Testis (tissue), 3 donors: ENCODE results near the gene ICAM2. TPM values are rescaled to one million over a fixed set of nuclear protein-coding genes. Genes with fewer than 3 reads are reported as not detected.
"Not testable (repeated sequence)": the region's sequence is repeated elsewhere in the genome, so short reads cannot be mapped to it uniquely, and the experiment has no call there.

ENCODE experiments used
- DNase-seq: peaks from one replicate; pipeline ENCODE4 v3.0.0-alpha.2; 2019
- H3K27ac ChIP-seq, 2 donors: fragments of 200-600 bp; sonication (generic); one replicate each; pipeline ENCODE4 v1.5.1; 2019
- H3K27me3 ChIP-seq: fragments of 200-600 bp; sonication (generic); one replicate; pipeline ENCODE4 v1.5.1; 2019
- H3K36me3 ChIP-seq: fragments of 200-600 bp; sonication (generic); one replicate; pipeline ENCODE4 v1.5.1; 2017; ENCODE audit warnings: low read depth; ENCODE audit errors: missing control alignments
- H3K4me1 ChIP-seq: fragments of 200-600 bp; sonication (generic); one replicate; pipeline ENCODE4 v1.5.1; 2019
- H3K4me3 ChIP-seq, 2 donors: fragments of 200-600 bp; sonication (generic); one replicate each; pipeline ENCODE4 v1.5.1; 2017 to 2019
- H3K9me3 ChIP-seq: fragments of 200-600 bp; sonication (generic); one replicate; pipeline ENCODE4 v1.5.1; 2017
- CTCF ChIP-seq, 3 experiments: fragments of 450-650 bp in 2 of 3; fragments of 200-600 bp in 1 of 3; sonication (generic) in 1 of 3; IDR thresholded peaks; one replicate each; pipeline ENCODE4 v1.5.1; 2016 to 2019; ENCODE audit warnings: antibody characterized with exemption in 3 of 3, mild to moderate bottlenecking in 2 of 3, moderate library complexity in 1 of 3
- POLR2A ChIP-seq: fragments of 450-650 bp; IDR thresholded peaks from one replicate; pipeline ENCODE4 v1.6.1; 2017; ENCODE audit warnings: antibody characterized with exemption, mild to moderate bottlenecking, moderate library complexity
- WGBS, 2 donors: methylation state at CpG; one replicate each; pipeline ENCODE4 v1.1.5; 2018; 5-methylcytosine and 5-hydroxymethylcytosine counted together
- intact Hi-C: fragments of 100-400 bp; cut with DNase I; formaldehyde crosslinking; loops from one replicate; pipeline ENCODE4 v1.15.1; 2023; ENCODE audit warnings: low total_unique reads
- polyA plus RNA-seq: library from polyadenylated mRNA; stranded (reverse); fragments of 350-450 nt; fragmentation: Illumina TruSeq; extraction: RNeasy Lipid Tissue Mini Kit (QIAGEN cat#74804); gene quantifications from one replicate; pipeline ENCODE4 v1.2.3, GENCODE V29; 2014; ENCODE audit warnings: low read depth, low replicate concordance; ENCODE audit not compliant: insufficient read depth
- total RNA-seq, 2 donors: library from RNA; depleted of rRNA; stranded (reverse); fragments of >200 nt; gene quantifications; one replicate each; pipeline ENCODE4 v1.2.3, GENCODE V29; 2016

ICAM2 gene
- total and polyA plus RNA-seq, 3 donors from 2014 or later, result 5.2 to 12.1 (median 11.3) TPM

GRCh38 chr17:63983320-63983719 lies 37.1 kb downstream of the ICAM2 start:
- no peak for TF ChIP-seq CTCF (IDR thresholded peaks at IDR 0.05)
- H3K36me3 ChIP-seq, result no peaks in the 10 kb centered on the region
- intact Hi-C loops, result no loop called here
- 55 to 76% methylated on average over 4 to 7 of the region's 7 CpGs for WGBS, 2 donors
- H3K4me3 ChIP-seq, result no peak overlapping the region
- no peak for DNase-seq
- no peaks in the 10 kb centered on the region for H3K9me3 ChIP-seq
- no peaks in the 10 kb centered on the region for H3K27me3 ChIP-seq
- peaks cover 39% of the 10 kb centered on the region for H3K4me1 ChIP-seq
- H3K27ac ChIP-seq, result peak overlapping the region in 1 of 2 donors; percentile 63

GRCh38 chr17:63982641-63983040 lies 37.8 kb downstream of the ICAM2 start:
- H3K4me1 ChIP-seq, result peaks cover 39% of the 10 kb centered on the region
- H3K9me3 ChIP-seq, DNase-seq, H3K27me3 ChIP-seq, intact Hi-C loops, H3K36me3 ChIP-seq, H3K27ac ChIP-seq, H3K4me3 ChIP-seq: not testable (repeated sequence)
- WGBS, 2 donors, result 94 to 95% methylated on average over 2 of the region's 2 CpGs

GRCh38 chr17:63978272-63979200 lies 41.9 kb downstream of the ICAM2 start:
- no peak overlapping the region for H3K4me3 ChIP-seq
- no peak for TF ChIP-seq POLR2A
- no peak for TF ChIP-seq CTCF (IDR thresholded peaks at IDR 0.05)
- H3K27ac ChIP-seq, result no peak overlapping the region
- no peaks in the 10 kb centered on the region for H3K36me3 ChIP-seq
- peaks cover 17% of the 10 kb centered on the region for H3K4me1 ChIP-seq
- H3K9me3 ChIP-seq, result no peaks in the 10 kb centered on the region
- no peak for DNase-seq
- intact Hi-C loops, result no loop called here
- WGBS, 2 donors, result 74 to 75% methylated on average over 13 of the region's 13 CpGs
- no peaks in the 10 kb centered on the region for H3K27me3 ChIP-seq

- Histone ChIP-seq H3K4me1 (peaks cover 10% of the 10 kb centered on the region), H3K4me3 (no peak overlapping the region), H3K27ac (no peak overlapping the region), H3K9me3 (no peaks in the 10 kb centered on the region), H3K36me3 (no peaks in the 10 kb centered on the region), H3K27me3 (no peaks in the 10 kb centered on the region)
- 84 to 88% methylated on average over 3 of the region's 3 CpGs for WGBS, 2 donors
- TF ChIP-seq POLR2A, result no peak
- no peak for TF ChIP-seq CTCF (IDR thresholded peaks at IDR 0.05)
- no peak for DNase-seq
- intact Hi-C loops, result no loop called here
Measured at GRCh38 chr17:63976702-63977101, 43.7 kb downstream of the ICAM2 start.

DNA sequence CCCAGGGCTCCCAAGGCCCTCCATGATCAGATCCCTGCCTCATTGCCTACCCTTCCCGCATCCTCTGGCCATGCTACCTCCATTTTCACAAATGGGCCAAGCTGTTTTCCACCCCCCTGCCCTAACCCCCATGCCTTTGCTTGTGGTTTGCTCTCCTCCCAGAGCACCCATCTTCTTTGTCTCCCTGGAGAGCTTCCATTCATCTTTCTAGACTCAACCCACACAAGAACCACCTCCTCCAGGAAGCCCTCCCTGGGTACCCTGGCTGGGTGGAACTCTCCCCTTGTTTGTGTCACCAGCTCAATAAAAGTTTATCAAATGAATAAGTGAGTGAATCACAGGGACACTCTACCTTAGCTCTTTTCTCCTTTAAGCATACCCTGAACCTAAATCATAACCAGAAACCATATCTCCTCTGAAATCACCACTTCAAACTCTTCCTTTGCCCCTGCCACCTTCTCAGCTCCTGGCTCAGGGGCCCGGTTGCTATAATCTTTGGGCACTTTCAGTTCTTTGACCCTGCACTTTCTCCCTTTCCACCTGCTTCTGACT lies 44.8 kb downstream of the ICAM2 start:
- peaks cover 9% of the 10 kb centered on the region for H3K4me1 ChIP-seq
- H3K9me3 ChIP-seq, result no peaks in the 10 kb centered on the region
- WGBS, 2 donors, result 86 to 100% methylated on average over 2 of the region's 2 CpGs
- no peak overlapping the region for H3K27ac ChIP-seq
- intact Hi-C loops, result no loop called here
- TF ChIP-seq CTCF (IDR thresholded peaks at IDR 0.05) (no peak), POLR2A (no peak)
- no peaks in the 10 kb centered on the region for H3K27me3 ChIP-seq
- no peak overlapping the region for H3K4me3 ChIP-seq
- H3K36me3 ChIP-seq, result no peaks in the 10 kb centered on the region
- no peak for DNase-seq
